VCaP (cell line): ENCODE results near the gene RBM46.

Experiments
- H3K27ac ChIP-seq: fragments of 450-650 bp; 2 replicates; pipeline ENCODE4 v1.5.1; 2017
- TF ChIP-seq, protein P1 (sequence below): fragments of 450-650 bp; conservative IDR thresholded peaks from 2 replicates; pipeline ENCODE4 v1.5.1; 2017; ENCODE audit warnings: mild to moderate bottlenecking, moderate library complexity

The RBM46 gene

DNA sequence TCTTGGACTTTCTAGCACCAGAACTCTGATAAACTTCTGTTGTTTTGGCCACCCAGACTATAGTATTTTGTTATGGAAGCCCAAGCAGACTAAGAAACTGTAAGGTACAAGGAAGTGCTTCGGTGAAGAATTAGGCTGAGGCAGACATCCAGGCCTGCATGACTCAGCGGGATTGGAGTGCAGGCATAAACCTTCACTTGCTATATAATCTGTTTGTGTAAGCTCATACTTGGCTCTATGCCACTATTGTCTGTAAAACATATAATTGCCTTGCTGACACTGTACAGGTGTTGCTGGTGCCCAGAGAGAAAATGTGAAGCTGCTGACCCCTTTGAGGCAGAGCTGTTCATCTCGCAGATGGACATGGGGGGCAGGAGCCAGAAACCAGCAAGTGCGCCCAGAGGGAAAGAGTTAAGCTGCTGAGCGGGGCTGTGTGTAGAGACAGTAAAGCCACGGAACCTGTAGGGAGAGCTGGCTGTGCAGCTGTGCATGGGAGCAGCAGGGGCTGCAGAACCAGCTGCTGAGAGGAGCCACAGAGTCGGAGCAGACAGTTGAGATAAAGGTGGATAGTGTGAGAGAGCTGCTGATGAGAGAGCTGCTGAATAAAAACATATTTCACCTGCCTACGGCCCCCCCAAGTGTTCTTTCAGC lies 96.2 kb downstream of the RBM46 start:
- no peak overlapping the region for H3K27ac ChIP-seq
- TF ChIP-seq, protein P1, sequence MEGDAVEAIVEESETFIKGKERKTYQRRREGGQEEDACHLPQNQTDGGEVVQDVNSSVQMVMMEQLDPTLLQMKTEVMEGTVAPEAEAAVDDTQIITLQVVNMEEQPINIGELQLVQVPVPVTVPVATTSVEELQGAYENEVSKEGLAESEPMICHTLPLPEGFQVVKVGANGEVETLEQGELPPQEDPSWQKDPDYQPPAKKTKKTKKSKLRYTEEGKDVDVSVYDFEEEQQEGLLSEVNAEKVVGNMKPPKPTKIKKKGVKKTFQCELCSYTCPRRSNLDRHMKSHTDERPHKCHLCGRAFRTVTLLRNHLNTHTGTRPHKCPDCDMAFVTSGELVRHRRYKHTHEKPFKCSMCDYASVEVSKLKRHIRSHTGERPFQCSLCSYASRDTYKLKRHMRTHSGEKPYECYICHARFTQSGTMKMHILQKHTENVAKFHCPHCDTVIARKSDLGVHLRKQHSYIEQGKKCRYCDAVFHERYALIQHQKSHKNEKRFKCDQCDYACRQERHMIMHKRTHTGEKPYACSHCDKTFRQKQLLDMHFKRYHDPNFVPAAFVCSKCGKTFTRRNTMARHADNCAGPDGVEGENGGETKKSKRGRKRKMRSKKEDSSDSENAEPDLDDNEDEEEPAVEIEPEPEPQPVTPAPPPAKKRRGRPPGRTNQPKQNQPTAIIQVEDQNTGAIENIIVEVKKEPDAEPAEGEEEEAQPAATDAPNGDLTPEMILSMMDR, result no peak
